Measurements from ENCODE around the gene PRKAG1. TPM values are rescaled to one million over a fixed set of nuclear protein-coding genes. Genes with fewer than 3 reads are reported as not detected.

Gene PRKAG1
- total RNA-seq, 4 donors from 2014 or later = 40.0 to 61.4 (median 49.6) TPM

GRCh38 chr12:49037111-49037946, 18.8 kb upstream of the PRKAG1 start:
- TF ChIP-seq POLR2A (IDR thresholded peaks at IDR 0.05) (no peak), POLR2AphosphoS5 (IDR thresholded peaks at IDR 0.05) (no peak), EP300 (IDR thresholded peaks at IDR 0.05) (no peak), CTCF (IDR thresholded peaks at IDR 0.05) (no peak)
- H3K9me3 ChIP-seq = no peaks in the 10 kb centered on the region

GRCh38 chr12:49036029-49036428, 17.5 kb upstream of the PRKAG1 start:
- H3K4me3 ChIP-seq = no peak overlapping the region
- H3K27ac ChIP-seq = no peak overlapping the region
- DNase-seq (ENCODE audit: low spot score in 2 of 2) = no peak
- H3K4me1 ChIP-seq = no peaks in the 10 kb centered on the region
- H3K9me3 ChIP-seq = no peaks in the 10 kb centered on the region
- 70% methylated on average over 4 of the region's 4 CpGs for WGBS
- H3K27me3 ChIP-seq = no peaks in the 10 kb centered on the region
- TF ChIP-seq POLR2A (IDR thresholded peaks at IDR 0.05) (no peak), CTCF (IDR thresholded peaks at IDR 0.05) (no peak), EP300 (IDR thresholded peaks at IDR 0.05) (no peak)
- H3K36me3 ChIP-seq = peaks cover 93% of the 10 kb centered on the region

More at GRCh38 chr12:49037111-49037946, 18.8 kb upstream of the PRKAG1 start:
- Histone ChIP-seq H3K27me3 (no peaks in the 10 kb centered on the region), H3K4me1 (no peaks in the 10 kb centered on the region), H3K36me3 (peaks cover 94% of the 10 kb centered on the region), H3K27ac (no peak overlapping the region), H3K4me3 (no peak overlapping the region)
- no peak for DNase-seq (ENCODE audit: low spot score in 2 of 2)
- 81% methylated on average over 2 of the region's 9 CpGs for WGBS

- WGBS = 77% methylated on average over 4 of the region's 4 CpGs
- H3K27me3 ChIP-seq = no peaks in the 10 kb centered on the region
- H3K4me3 ChIP-seq = no peak overlapping the region
- peaks cover 83% of the 10 kb centered on the region for H3K36me3 ChIP-seq
- no peaks in the 10 kb centered on the region for H3K9me3 ChIP-seq
- H3K4me1 ChIP-seq = no peaks in the 10 kb centered on the region
- no peak for TF ChIP-seq POLR2AphosphoS5 (IDR thresholded peaks at IDR 0.05)
- no peak for TF ChIP-seq CTCF (IDR thresholded peaks at IDR 0.05)
- TF ChIP-seq POLR2A (IDR thresholded peaks at IDR 0.05) = no peak
- TF ChIP-seq EP300 (IDR thresholded peaks at IDR 0.05) = no peak
- no peak overlapping the region for H3K27ac ChIP-seq
- DNase-seq (ENCODE audit: low spot score in 2 of 2) = peak in 1 of 2 donors; percentile 58
These were observed 15.7 kb upstream of the PRKAG1 start for GRCh38 chr12:49034286-49034622.

GRCh38 chr12:49033611-49034285, 15.2 kb upstream of the PRKAG1 start:
- Histone ChIP-seq H3K9me3 (no peaks in the 10 kb centered on the region), H3K27me3 (no peaks in the 10 kb centered on the region), H3K4me1 (no peaks in the 10 kb centered on the region), H3K4me3 (no peak overlapping the region), H3K27ac (no peak overlapping the region), H3K36me3 (peaks cover 83% of the 10 kb centered on the region)
- TF ChIP-seq EP300 (IDR thresholded peaks at IDR 0.05) (no peak), CTCF (IDR thresholded peaks at IDR 0.05) (no peak), POLR2AphosphoS5 (IDR thresholded peaks at IDR 0.05) (no peak), POLR2A (IDR thresholded peaks at IDR 0.05) (no peak)
- DNase-seq (ENCODE audit: low spot score in 2 of 2) = no peak
- WGBS = 81% methylated on average over 12 of the region's 12 CpGs
